Progenitor cell of endocrine pancreas (in vitro differentiated cells): Measurements from ENCODE around the gene CLDN4. TPM values are rescaled to one million over a fixed set of nuclear protein-coding genes. Genes with fewer than 3 reads are reported as not detected.
"Not testable (repeated sequence)": the region's sequence is repeated elsewhere in the genome, so short reads cannot be mapped to it uniquely, and the experiment has no call there.

Experiments used
- DNase-seq: peaks from one replicate; pipeline ENCODE4 v3.0.0; 2021; ENCODE audit warnings: low spot score; ENCODE audit not compliant: unreplicated experiment
- H3K27ac Mint-ChIP-seq: 2 replicates; pipeline ENCODE4 v1.8.0; 2021; ENCODE audit warnings: mild to moderate bottlenecking, moderate library complexity, mixed read lengths
- H3K27me3 Mint-ChIP-seq: 2 replicates; pipeline ENCODE4 v1.8.0; 2021; ENCODE audit warnings: mixed read lengths
- H3K36me3 Mint-ChIP-seq: 2 replicates; pipeline ENCODE4 v1.8.0; 2022; ENCODE audit warnings: mixed read lengths; ENCODE audit not compliant: insufficient read depth
- H3K4me1 Mint-ChIP-seq: 2 replicates; pipeline ENCODE4 v1.8.0; 2021; ENCODE audit warnings: low read depth, mixed read lengths
- H3K4me3 Mint-ChIP-seq: 2 replicates; pipeline ENCODE4 v1.8.0; 2021; ENCODE audit warnings: low read depth, mild to moderate bottlenecking, moderate library complexity, mixed read lengths
- H3K9me3 Mint-ChIP-seq: 2 replicates; pipeline ENCODE4 v1.8.0; 2021; ENCODE audit warnings: low read depth, mixed read lengths
- CTCF ChIP-seq: fragments of 200-600 bp; sonication (generic); IDR thresholded peaks from one replicate; pipeline ENCODE4 v1.5.0; 2021; ENCODE audit warnings: antibody characterized with exemption, mild to moderate bottlenecking; ENCODE audit not compliant: unreplicated experiment
- total RNA-seq: library from RNA; stranded (reverse); gene quantifications from 2 replicates; pipeline ENCODE4 v1.2.1, GENCODE V29; 2021

Gene CLDN4
- total RNA-seq, 1 donor from 2014 or later, result 172 TPM

GRCh38 chr7:73831834-73832651 is 1.2 kb downstream of the CLDN4 start:
- peaks cover 2% of the 10 kb centered on the region for H3K36me3 Mint-ChIP-seq
- peak overlapping the region; percentile 85 for H3K4me3 Mint-ChIP-seq
- peaks cover 49% of the 10 kb centered on the region for H3K4me1 Mint-ChIP-seq
- no peaks in the 10 kb centered on the region for H3K9me3 Mint-ChIP-seq
- DNase-seq, result peak; percentile 83
- H3K27me3 Mint-ChIP-seq, result no peaks in the 10 kb centered on the region
- no peak for TF ChIP-seq CTCF
- peak overlapping the region; percentile 99 for H3K27ac Mint-ChIP-seq

GRCh38 chr7:73832806-73833205 is 2.0 kb downstream of the CLDN4 start:
- no peaks in the 10 kb centered on the region for H3K9me3 Mint-ChIP-seq
- peaks cover 42% of the 10 kb centered on the region for H3K4me1 Mint-ChIP-seq
- peak overlapping the region; percentile 99 for H3K27ac Mint-ChIP-seq
- peak overlapping the region; percentile 85 for H3K4me3 Mint-ChIP-seq
- DNase-seq, result no peak
- TF ChIP-seq CTCF, result no peak
- peaks cover 2% of the 10 kb centered on the region for H3K36me3 Mint-ChIP-seq
- H3K27me3 Mint-ChIP-seq, result no peaks in the 10 kb centered on the region

GRCh38 chr7:73833251-73833919 is 2.6 kb downstream of the CLDN4 start:
- Mint-ChIP-seq H3K27ac (peak overlapping the region; percentile 99), H3K4me3 (peak overlapping the region; percentile 85)

GRCh38 chr7:73834626-73835191 is 3.9 kb downstream of the CLDN4 start:
- Mint-ChIP-seq H3K9me3 (no peaks in the 10 kb centered on the region), H3K36me3 (peaks cover 2% of the 10 kb centered on the region), H3K4me3 (no peak overlapping the region), H3K27ac (no peak overlapping the region), H3K27me3 (no peaks in the 10 kb centered on the region), H3K4me1 (peaks cover 24% of the 10 kb centered on the region)
- no peak for DNase-seq
- no peak for TF ChIP-seq CTCF

More at GRCh38 chr7:73833251-73833919, 2.6 kb downstream of the CLDN4 start:
- no peak for DNase-seq
- TF ChIP-seq CTCF, result no peak
- peaks cover 37% of the 10 kb centered on the region for H3K4me1 Mint-ChIP-seq
- peaks cover 2% of the 10 kb centered on the region for H3K36me3 Mint-ChIP-seq
- no peaks in the 10 kb centered on the region for H3K27me3 Mint-ChIP-seq
- H3K9me3 Mint-ChIP-seq, result no peaks in the 10 kb centered on the region

- H3K9me3 Mint-ChIP-seq, H3K4me1 Mint-ChIP-seq, DNase-seq, H3K27me3 Mint-ChIP-seq, H3K4me3 Mint-ChIP-seq, H3K36me3 Mint-ChIP-seq, H3K27ac Mint-ChIP-seq: not testable (repeated sequence)
These were observed 6.4 kb downstream of the CLDN4 start for GRCh38 chr7:73837167-73837566.
